SK-N-SH (cell line): Measurements from ENCODE around the gene OR2T6. TPM values are rescaled to one million over a fixed set of nuclear protein-coding genes. Genes with fewer than 3 reads are reported as not detected.
"Not testable (repeated sequence)": the region's sequence is repeated elsewhere in the genome, so short reads cannot be mapped to it uniquely, and the experiment has no call there.

ENCODE experiments used
- CTCF ChIA-PET: fragments of 300-600, 350-600 bp; formaldehyde crosslinking; extraction: SDS; loops from one replicate; lab custom pipeline; 2021; lab: Yijun Ruan, JAX
- POLR2A ChIA-PET: fragments of 350-600 bp; sonication (Branson Sonifier 250); formaldehyde crosslinking; extraction: SDS; loops from one replicate; lab custom pipeline; 2020; ENCODE audit warnings: antibody characterized with exemption, inconsistent platforms; lab: Yijun Ruan, JAX
- DNase-seq: peaks from one replicate; pipeline ENCODE4 v3.0.0; 2012
- H2AFZ ChIP-seq: fragments of 200-600 bp; sonication (generic); 2 replicates; pipeline ENCODE4 v1.8.1; 2016; ENCODE audit warnings: antibody characterized with exemption, mild to moderate bottlenecking, low read depth
- H3F3A ChIP-seq: fragments of 200-600 bp; sonication (generic); replicated peaks from 2 replicates; pipeline ENCODE3; 2016; ENCODE audit warnings: antibody characterized with exemption, mild to moderate bottlenecking; ENCODE audit not compliant: insufficient read depth
- H3K27ac ChIP-seq, 2 experiments: fragments of 200-500 bp in 1 of 2; fragments of 200-600 bp in 1 of 2; sonication (Bioruptor generic) in 1 of 2; sonication (generic), shearing (Covaris generic) in 1 of 2; 2 replicates each; pipeline versions ENCODE4 v1.5.1 to v1.6.1; 2014 to 2016; ENCODE audit warnings: low read depth in 2 of 2, inconsistent platforms in 1 of 2, low read length in 1 of 2, mild to moderate bottlenecking in 1 of 2, mixed read lengths in 1 of 2
- H3K27me3 ChIP-seq: fragments of 200-600 bp; sonication (generic), shearing (Covaris generic); 2 replicates; pipeline ENCODE4 v1.6.1; 2016; ENCODE audit warnings: mixed run types; ENCODE audit not compliant: insufficient read depth
- H3K36me3 ChIP-seq, 2 experiments: fragments of 200-500 bp in 1 of 2; fragments of 200-600 bp in 1 of 2; sonication (Bioruptor generic) in 1 of 2; sonication (generic) in 1 of 2; replicated peaks in 1 of 2; 2 replicates each; pipeline versions ENCODE3 to v1.5.1; 2014 to 2016; ENCODE audit warnings: low read length in 1 of 2, mild to moderate bottlenecking in 1 of 2; ENCODE audit not compliant: insufficient read depth in 2 of 2, control insufficient read depth in 1 of 2
- H3K4me1 ChIP-seq, 2 experiments: fragments of 200-500 bp in 1 of 2; fragments of 200-600 bp in 1 of 2; sonication (Bioruptor generic) in 1 of 2; sonication (generic), shearing (Covaris generic) in 1 of 2; 2 replicates each; pipeline versions ENCODE4 v1.5.1 to v1.6.1; 2014 to 2016; ENCODE audit warnings: low read depth in 1 of 2, low read length in 1 of 2, mixed run types in 1 of 2; ENCODE audit not compliant: insufficient read depth in 2 of 2, control insufficient read depth in 1 of 2
- H3K4me2 ChIP-seq: fragments of 200-600 bp; sonication (generic), shearing (Covaris generic); 2 replicates; pipeline ENCODE4 v1.6.1; 2017; ENCODE audit warnings: mixed run types
- H3K4me3 ChIP-seq, 2 experiments: fragments of 200-500 bp in 1 of 2; fragments of 200-600 bp in 1 of 2; sonication (Bioruptor generic) in 1 of 2; sonication (generic), shearing (Covaris generic) in 1 of 2; 2 replicates each; pipeline versions ENCODE4 v1.5.1 to v1.8.1; 2014 to 2016; ENCODE audit warnings: low read depth in 2 of 2, inconsistent platforms in 1 of 2, low read length in 1 of 2, mild to moderate bottlenecking in 1 of 2, mixed read lengths in 1 of 2, moderate library complexity in 1 of 2
- H3K79me2 ChIP-seq: fragments of 200-600 bp; sonication (generic); 2 replicates; pipeline ENCODE4 v1.8.1; 2017; ENCODE audit warnings: mild to moderate bottlenecking; ENCODE audit not compliant: insufficient read depth
- H3K9ac ChIP-seq: fragments of 200-600 bp; sonication (generic); 2 replicates; pipeline ENCODE4 v1.6.1; 2017; ENCODE audit warnings: mixed run types
- H3K9me2 ChIP-seq: fragments of 200-600 bp; sonication (generic); 2 replicates; pipeline ENCODE4 v1.6.1; 2017; ENCODE audit warnings: mixed run types
- H3K9me3 ChIP-seq: fragments of 200-600 bp; sonication (generic); 2 replicates; pipeline ENCODE4 v1.6.1; 2017; ENCODE audit warnings: mixed run types, mild to moderate bottlenecking, moderate library complexity
- H4K20me1 ChIP-seq: fragments of 200-600 bp; sonication (generic); 2 replicates; pipeline ENCODE4 v1.6.1; 2017; ENCODE audit warnings: mild to moderate bottlenecking, mixed run types; ENCODE audit not compliant: insufficient read depth
- WGBS: methylation state at CpG from one replicate; pipeline ENCODE4 v1.1.6; 2017; ENCODE audit warnings: low lambda C conversion rate; 5-methylcytosine and 5-hydroxymethylcytosine counted together
- polyA plus RNA-seq, 3 experiments: library from polyadenylated mRNA; depleted of rRNA; stranded (reverse); fragments of >200 nt; gene quantifications; 2 replicates each; pipeline ENCODE4 v1.2.3, GENCODE V29; 2012

The OR2T6 gene
- polyA plus RNA-seq, 1 of the 3 experiments (the other 2 are of a cell fraction) = not detected

- DNase-seq, H3K27me3 ChIP-seq, H3F3A ChIP-seq, H3K36me3 ChIP-seq, H3K4me3 ChIP-seq, H3K9me3 ChIP-seq, H4K20me1 ChIP-seq, H3K27ac ChIP-seq, H3K79me2 ChIP-seq, CTCF ChIA-PET, H2AFZ ChIP-seq, POLR2A ChIA-PET, H3K4me2 ChIP-seq, H3K9ac ChIP-seq, H3K9me2 ChIP-seq, H3K4me1 ChIP-seq: not testable (repeated sequence)
- WGBS = 20% methylated on average over 6 of the region's 6 CpGs
Measured at GRCh38 chr1:248434913-248435312, 59.4 kb downstream of the OR2T6 start.

- H3K4me1 ChIP-seq, H3K9me3 ChIP-seq, H4K20me1 ChIP-seq, H3K9me2 ChIP-seq, DNase-seq, POLR2A ChIA-PET, CTCF ChIA-PET, H3K27me3 ChIP-seq, H3K36me3 ChIP-seq, H3K79me2 ChIP-seq, H3K9ac ChIP-seq, H2AFZ ChIP-seq, H3K4me3 ChIP-seq, H3K4me2 ChIP-seq, H3K27ac ChIP-seq, H3F3A ChIP-seq: not testable (repeated sequence)
- 0% methylated on average over 3 of the region's 3 CpGs for WGBS
Measured at GRCh38 chr1:248436303-248436702, 60.8 kb downstream of the OR2T6 start.

- DNase-seq, H3F3A ChIP-seq, H3K27me3 ChIP-seq, H2AFZ ChIP-seq, H3K9me2 ChIP-seq, H3K27ac ChIP-seq, H4K20me1 ChIP-seq, H3K36me3 ChIP-seq, H3K4me2 ChIP-seq, H3K9me3 ChIP-seq, H3K9ac ChIP-seq, H3K4me3 ChIP-seq, POLR2A ChIA-PET, H3K79me2 ChIP-seq, CTCF ChIA-PET, H3K4me1 ChIP-seq: not testable (repeated sequence)
- 0% methylated on average over 1 of the region's 1 CpG for WGBS
Measured at GRCh38 chr1:248438668-248439067, 63.1 kb downstream of the OR2T6 start.

GRCh38 chr1:248439283-248439682 lies 63.7 kb downstream of the OR2T6 start:
- H3K27ac ChIP-seq, CTCF ChIA-PET, H3F3A ChIP-seq, H3K9me3 ChIP-seq, H3K27me3 ChIP-seq, H3K4me2 ChIP-seq, H3K4me3 ChIP-seq, H4K20me1 ChIP-seq, DNase-seq, H3K79me2 ChIP-seq, H3K9me2 ChIP-seq, H3K9ac ChIP-seq, H3K36me3 ChIP-seq, POLR2A ChIA-PET, H2AFZ ChIP-seq, H3K4me1 ChIP-seq: not testable (repeated sequence)
- 0% methylated on average over 5 of the region's 5 CpGs for WGBS

Other genes with a start within 250 kb of the OR2T6 start
- not detected in 2 replicates for gene OR2M5, start 230.6 kb upstream of the OR2T6 start, polyA plus RNA-seq (2012; rRNA removed)
- gene OR2M2, start 200.9 kb upstream of the OR2T6 start, polyA plus RNA-seq (2012; rRNA removed) = not detected in 2 replicates
- gene OR2M3, start 178.5 kb upstream of the OR2T6 start, polyA plus RNA-seq (2012; rRNA removed) = not detected in 2 replicates
- not detected in 2 replicates for gene OR2M4, start 144.3 kb upstream of the OR2T6 start, polyA plus RNA-seq (2012; rRNA removed)
- 0.07 TPM in 1 of 2 replicates, not detected in the other for gene OR2T33, start 97.8 kb upstream of the OR2T6 start, polyA plus RNA-seq (2012; rRNA removed)
- not detected in 2 replicates for gene OR2T12, start 72.3 kb upstream of the OR2T6 start, polyA plus RNA-seq (2012; rRNA removed)
- not detected in 2 replicates for gene OR2M7, start 51.2 kb upstream of the OR2T6 start, polyA plus RNA-seq (2012; rRNA removed)
- gene OR14C36, start 27.0 kb upstream of the OR2T6 start, polyA plus RNA-seq (2012; rRNA removed) = not detected in 2 replicates
- gene OR2T4, start 14.1 kb upstream of the OR2T6 start, polyA plus RNA-seq (2012; rRNA removed) = not detected in 2 replicates
- gene OR2T1, start 27.3 kb downstream of the OR2T6 start, polyA plus RNA-seq (2012; rRNA removed) = not detected in 2 replicates
- not detected in 2 replicates for gene OR2T2, start 69.9 kb downstream of the OR2T6 start, polyA plus RNA-seq (2012; rRNA removed)
- gene OR2T3, start 97.6 kb downstream of the OR2T6 start, polyA plus RNA-seq (2012; rRNA removed) = not detected in 2 replicates
- gene OR2T5, start 112.8 kb downstream of the OR2T6 start, polyA plus RNA-seq (2012; rRNA removed) = not detected in 2 replicates
- gene OR2G6, start 132.3 kb downstream of the OR2T6 start, polyA plus RNA-seq (2012; rRNA removed) = not detected in 2 replicates
- gene OR2T29, start 187.0 kb downstream of the OR2T6 start, polyA plus RNA-seq (2012; rRNA removed) = not detected in 2 replicates
- gene OR2T34, start 199.0 kb downstream of the OR2T6 start, polyA plus RNA-seq (2012; rRNA removed) = not detected in 2 replicates
- not detected in 2 replicates for gene OR2T10, start 222.0 kb downstream of the OR2T6 start, polyA plus RNA-seq (2012; rRNA removed)